HG03571 (cell line): ENCODE results near the gene BICDL1.
"Not testable (repeated sequence)": the region's sequence is repeated elsewhere in the genome, so short reads cannot be mapped to it uniquely, and the experiment has no call there.

Source experiments
- ATAC-seq: cut with Tn5 transposase; IDR thresholded peaks from one replicate; pipeline ENCODE4 v1.9.1; 2021; ENCODE audit not compliant: unreplicated experiment

Gene BICDL1

GRCh38 chr12:120000556-120000955 lies 11.5 kb downstream of the BICDL1 start:
- ATAC-seq: no peak

GRCh38 chr12:120006258-120006975 lies 17.4 kb downstream of the BICDL1 start:
- no peak for ATAC-seq

GRCh38 chr12:120007272-120007671 lies 18.2 kb downstream of the BICDL1 start:
- ATAC-seq: no peak

GRCh38 chr12:120010661-120011230 lies 21.7 kb downstream of the BICDL1 start:
- no peak for ATAC-seq

GRCh38 chr12:120012067-120012621 lies 23.1 kb downstream of the BICDL1 start:
- ATAC-seq: peak; percentile 71

- ATAC-seq: peak; percentile 52
These were observed 24.8 kb downstream of the BICDL1 start for GRCh38 chr12:120013659-120014380.

GRCh38 chr12:120014381-120014735 lies 25.3 kb downstream of the BICDL1 start:
- ATAC-seq: not testable (repeated sequence)

GRCh38 chr12:120015313-120015712 lies 26.3 kb downstream of the BICDL1 start:
- no peak for ATAC-seq

- not testable (repeated sequence) for ATAC-seq
These were observed 27.2 kb downstream of the BICDL1 start for GRCh38 chr12:120016199-120016598.

GRCh38 chr12:120019197-120019596 lies 30.2 kb downstream of the BICDL1 start:
- ATAC-seq: no peak

GRCh38 chr12:120019938-120020337 lies 30.9 kb downstream of the BICDL1 start:
- ATAC-seq: no peak

GRCh38 chr12:120024193-120024592 lies 35.2 kb downstream of the BICDL1 start:
- ATAC-seq: no peak

- no peak for ATAC-seq
These were observed 36.6 kb downstream of the BICDL1 start for GRCh38 chr12:120025640-120026039.

GRCh38 chr12:120032242-120032641 lies 43.2 kb downstream of the BICDL1 start:
- ATAC-seq: no peak

GRCh38 chr12:120037851-120038250 lies 48.8 kb downstream of the BICDL1 start:
- no peak for ATAC-seq

- ATAC-seq: no peak
These were observed 50.7 kb downstream of the BICDL1 start for GRCh38 chr12:120039711-120040110.

- ATAC-seq: no peak
These were observed 52.6 kb downstream of the BICDL1 start for GRCh38 chr12:120041386-120042231.

- not testable (repeated sequence) for ATAC-seq
These were observed 56.3 kb downstream of the BICDL1 start for GRCh38 chr12:120045367-120045766.

- ATAC-seq: no peak
These were observed 58.0 kb downstream of the BICDL1 start for GRCh38 chr12:120047072-120047471.

GRCh38 chr12:120048263-120048662 lies 59.2 kb downstream of the BICDL1 start:
- ATAC-seq: no peak

- ATAC-seq: no peak
These were observed 60.4 kb downstream of the BICDL1 start for GRCh38 chr12:120049426-120049825.
